ENCODE results near the gene DOCK2. TPM values are rescaled to one million over a fixed set of nuclear protein-coding genes. Genes with fewer than 3 reads are reported as not detected.
A peak's percentile ranks its signal among the peaks of the same experiment; 100 is the strongest.
"Not testable (repeated sequence)": the region's sequence is repeated elsewhere in the genome, so short reads cannot be mapped to it uniquely, and the experiment has no call there.

Gene DOCK2
- total RNA-seq, 2 experiments from 2014 or later: 318 to 320 TPM

GRCh38 chr5:170077526-170077925 lies 440.5 kb downstream of the DOCK2 start:
- Mint-ChIP-seq H3K4me1 (ENCODE audit: low read depth) (no peaks in the 10 kb centered on the region), H3K27ac (no peak overlapping the region), H3K4me3 (no peak overlapping the region), H3K36me3 (ENCODE audit: low read depth) (peaks cover 65% of the 10 kb centered on the region), H3K9me3 (ENCODE audit: insufficient read depth) (no peaks in the 10 kb centered on the region), H3K27me3 (ENCODE audit: low read depth) (no peaks in the 10 kb centered on the region)
- DNase-seq (no peak), ATAC-seq (no peak)
- POLR2A ChIA-PET: no interaction called here
- CTCF ChIA-PET: no interaction called here

GRCh38 chr5:170078458-170078857 lies 441.4 kb downstream of the DOCK2 start:
- Mint-ChIP-seq H3K4me3 (no peak overlapping the region), H3K27me3 (ENCODE audit: low read depth) (no peaks in the 10 kb centered on the region), H3K4me1 (ENCODE audit: low read depth) (no peaks in the 10 kb centered on the region), H3K36me3 (ENCODE audit: low read depth) (peaks cover 71% of the 10 kb centered on the region), H3K9me3 (ENCODE audit: insufficient read depth) (no peaks in the 10 kb centered on the region), H3K27ac (no peak overlapping the region)
- DNase-seq (no peak), ATAC-seq (no peak)
- ChIA-PET POLR2A (no interaction called here), CTCF (interaction anchor here (1.1 kb wide), 1 partner anchor 367 kb away, joined by 3 read pairs; no protein-coding TSS in a partner anchor)

GRCh38 chr5:170078931-170079330 lies 441.9 kb downstream of the DOCK2 start:
- CTCF ChIA-PET: interaction anchor here (1.1 kb wide), 1 partner anchor 366 kb away, joined by 3 read pairs; no protein-coding TSS in a partner anchor
- no peak overlapping the region for H3K27ac Mint-ChIP-seq

GRCh38 chr5:170080217-170080616 lies 443.1 kb downstream of the DOCK2 start:
- DNase-seq (no peak), ATAC-seq (no peak)
- ChIA-PET POLR2A (no interaction called here), CTCF (interaction anchor here (1.5 kb wide), 1 partner anchor 21 kb away, joined by 3 read pairs; no protein-coding TSS in a partner anchor)
- no peak overlapping the region for H3K27ac Mint-ChIP-seq
- no peaks in the 10 kb centered on the region for H3K27me3 Mint-ChIP-seq (ENCODE audit: low read depth)
- no peak overlapping the region for H3K4me3 Mint-ChIP-seq
- no peaks in the 10 kb centered on the region for H3K9me3 Mint-ChIP-seq (ENCODE audit: insufficient read depth)
- H3K4me1 Mint-ChIP-seq (ENCODE audit: low read depth): no peaks in the 10 kb centered on the region
- H3K36me3 Mint-ChIP-seq (ENCODE audit: low read depth): peaks cover 85% of the 10 kb centered on the region

More at GRCh38 chr5:170078931-170079330, 441.9 kb downstream of the DOCK2 start:
- Mint-ChIP-seq H3K36me3 (ENCODE audit: low read depth) (peaks cover 76% of the 10 kb centered on the region), H3K27me3 (ENCODE audit: low read depth) (no peaks in the 10 kb centered on the region), H3K4me1 (ENCODE audit: low read depth) (no peaks in the 10 kb centered on the region), H3K4me3 (no peak overlapping the region), H3K9me3 (ENCODE audit: insufficient read depth) (no peaks in the 10 kb centered on the region)
- DNase-seq: no peak
- no peak for ATAC-seq
- POLR2A ChIA-PET: no interaction called here

GRCh38 chr5:170080786-170081445 lies 443.8 kb downstream of the DOCK2 start:
- CTCF ChIA-PET: interaction anchor here (1.5 kb wide), 1 partner anchor 20 kb away, joined by 3 read pairs; no protein-coding TSS in a partner anchor
- DNase-seq (no peak), ATAC-seq (no peak)
- H3K4me3 Mint-ChIP-seq: no peak overlapping the region
- no peaks in the 10 kb centered on the region for H3K4me1 Mint-ChIP-seq (ENCODE audit: low read depth)
- H3K27me3 Mint-ChIP-seq (ENCODE audit: low read depth): no peaks in the 10 kb centered on the region
- H3K36me3 Mint-ChIP-seq (ENCODE audit: low read depth): peaks cover 86% of the 10 kb centered on the region
- POLR2A ChIA-PET: no interaction called here
- H3K27ac Mint-ChIP-seq: peak overlapping the region; percentile 14
- no peaks in the 10 kb centered on the region for H3K9me3 Mint-ChIP-seq (ENCODE audit: insufficient read depth)

- DNase-seq: no peak
- Mint-ChIP-seq H3K4me3 (no peak overlapping the region), H3K9me3 (ENCODE audit: insufficient read depth) (no peaks in the 10 kb centered on the region), H3K36me3 (ENCODE audit: low read depth) (peaks cover 83% of the 10 kb centered on the region), H3K27me3 (ENCODE audit: low read depth) (no peaks in the 10 kb centered on the region), H3K27ac (peak overlapping the region; percentile 24), H3K4me1 (ENCODE audit: low read depth) (no peaks in the 10 kb centered on the region)
- POLR2A ChIA-PET: no interaction called here
- ATAC-seq: no peak
- CTCF ChIA-PET: no interaction called here
Measured at GRCh38 chr5:170081616-170082015, 444.5 kb downstream of the DOCK2 start.

- Mint-ChIP-seq H3K4me1 (ENCODE audit: low read depth) (no peaks in the 10 kb centered on the region), H3K36me3 (ENCODE audit: low read depth) (peaks cover 81% of the 10 kb centered on the region), H3K27me3 (ENCODE audit: low read depth) (no peaks in the 10 kb centered on the region), H3K27ac (no peak overlapping the region), H3K9me3 (ENCODE audit: insufficient read depth) (no peaks in the 10 kb centered on the region), H3K4me3 (no peak overlapping the region)
- ATAC-seq: no peak
- ChIA-PET POLR2A (no interaction called here), CTCF (interaction anchor here (1.3 kb wide), 1 partner anchor 12 kb away, joined by 9 read pairs; no protein-coding TSS in a partner anchor)
- no peak for DNase-seq
Measured at GRCh38 chr5:170082701-170083100, 445.6 kb downstream of the DOCK2 start.

GRCh38 chr5:170087168-170087817 lies 450.2 kb downstream of the DOCK2 start:
- H3K27ac Mint-ChIP-seq: no peak overlapping the region

GRCh38 chr5:170092455-170093101 lies 455.5 kb downstream of the DOCK2 start:
- peaks cover 8% of the 10 kb centered on the region for H3K27me3 Mint-ChIP-seq (ENCODE audit: low read depth)
- no peak for DNase-seq
- POLR2A ChIA-PET: no interaction called here
- H3K9me3 Mint-ChIP-seq (ENCODE audit: insufficient read depth): no peaks in the 10 kb centered on the region
- H3K27ac Mint-ChIP-seq: no peak overlapping the region
- no peak for ATAC-seq
- H3K4me3 Mint-ChIP-seq: no peak overlapping the region
- peaks cover 8% of the 10 kb centered on the region for H3K36me3 Mint-ChIP-seq (ENCODE audit: low read depth)
- H3K4me1 Mint-ChIP-seq (ENCODE audit: low read depth): no peaks in the 10 kb centered on the region
- CTCF ChIA-PET: no interaction called here

More at GRCh38 chr5:170087168-170087817, 450.2 kb downstream of the DOCK2 start:
- ATAC-seq: no peak
- ChIA-PET CTCF (interaction anchor here (1.0 kb wide), 1 partner anchor 158 kb away, joined by 3 read pairs; no protein-coding TSS in a partner anchor), POLR2A (no interaction called here)
- Mint-ChIP-seq H3K36me3 (ENCODE audit: low read depth) (peaks cover 50% of the 10 kb centered on the region), H3K9me3 (ENCODE audit: insufficient read depth) (no peaks in the 10 kb centered on the region), H3K27me3 (ENCODE audit: low read depth) (no peaks in the 10 kb centered on the region), H3K4me3 (no peak overlapping the region), H3K4me1 (ENCODE audit: low read depth) (no peaks in the 10 kb centered on the region)
- no peak for DNase-seq

GRCh38 chr5:170094329-170094728 lies 457.3 kb downstream of the DOCK2 start:
- ATAC-seq: not testable (repeated sequence)

GRCh38 chr5:170095646-170096045 lies 458.6 kb downstream of the DOCK2 start:
- no peak for DNase-seq
- no peak overlapping the region for H3K4me3 Mint-ChIP-seq
- ChIA-PET POLR2A (no interaction called here), CTCF (no interaction called here)
- H3K9me3 Mint-ChIP-seq (ENCODE audit: insufficient read depth): no peaks in the 10 kb centered on the region
- H3K36me3 Mint-ChIP-seq (ENCODE audit: low read depth): no peaks in the 10 kb centered on the region
- no peak overlapping the region for H3K27ac Mint-ChIP-seq
- no peak for ATAC-seq
- no peaks in the 10 kb centered on the region for H3K4me1 Mint-ChIP-seq (ENCODE audit: low read depth)
- peaks cover 15% of the 10 kb centered on the region for H3K27me3 Mint-ChIP-seq (ENCODE audit: low read depth)

More at GRCh38 chr5:170094329-170094728, 457.3 kb downstream of the DOCK2 start:
- H3K27ac Mint-ChIP-seq; H3K4me1 Mint-ChIP-seq (ENCODE audit: low read depth); H3K36me3 Mint-ChIP-seq (ENCODE audit: low read depth); H3K9me3 Mint-ChIP-seq (ENCODE audit: insufficient read depth); H3K4me3 Mint-ChIP-seq; DNase-seq; POLR2A ChIA-PET: not testable (repeated sequence)
- CTCF ChIA-PET: interaction anchor here (1.5 kb wide), 1 partner anchor 122 kb away, joined by 4 read pairs; no protein-coding TSS in a partner anchor
- peaks cover 14% of the 10 kb centered on the region for H3K27me3 Mint-ChIP-seq (ENCODE audit: low read depth)

GRCh38 chr5:170097934-170098333 lies 460.9 kb downstream of the DOCK2 start:
- Mint-ChIP-seq H3K27ac (no peak overlapping the region), H3K4me3 (no peak overlapping the region), H3K9me3 (ENCODE audit: insufficient read depth) (no peaks in the 10 kb centered on the region), H3K36me3 (ENCODE audit: low read depth) (no peaks in the 10 kb centered on the region), H3K27me3 (ENCODE audit: low read depth) (peaks cover 15% of the 10 kb centered on the region), H3K4me1 (ENCODE audit: low read depth) (no peaks in the 10 kb centered on the region)
- ATAC-seq (no peak), DNase-seq (no peak)
- CTCF ChIA-PET: no interaction called here
- POLR2A ChIA-PET: no interaction called here
